Measurements from ENCODE around the gene GIT2.
"Not testable (repeated sequence)": the region's sequence is repeated elsewhere in the genome, so short reads cannot be mapped to it uniquely, and the experiment has no call there.

Gene GIT2

DNA sequence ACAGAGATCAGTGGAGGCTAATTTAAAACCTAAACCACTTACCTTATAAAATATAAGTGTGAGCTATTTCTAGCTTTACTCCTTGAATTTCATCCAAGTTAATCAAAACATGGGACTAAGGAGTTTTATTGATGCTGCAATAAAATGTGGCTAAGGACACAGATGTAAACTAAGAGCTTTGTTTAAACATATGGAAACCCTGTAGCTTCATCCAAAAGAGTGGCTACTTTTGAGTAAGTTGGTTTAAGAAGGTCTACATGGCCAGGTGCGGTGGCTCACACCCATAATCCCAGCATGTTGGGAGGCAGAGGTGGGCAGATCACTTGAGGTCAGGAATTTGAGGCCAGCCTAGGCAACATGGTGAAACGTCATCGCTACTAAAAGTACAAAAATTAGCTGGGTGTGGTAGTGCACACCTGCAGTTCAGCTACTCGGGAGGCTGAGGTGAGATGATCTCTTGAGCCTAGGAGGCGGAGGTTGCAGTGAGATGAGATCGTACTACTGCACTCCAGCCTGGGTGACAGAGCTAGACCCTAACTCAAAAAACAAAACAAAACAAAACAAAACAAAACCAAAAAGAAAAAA lies 55.7 kb downstream of the GIT2 start:
- DNase-seq: no peak

GRCh38 chr12:109939504-109939903 lies 56.7 kb downstream of the GIT2 start:
- no peak for DNase-seq

DNA sequence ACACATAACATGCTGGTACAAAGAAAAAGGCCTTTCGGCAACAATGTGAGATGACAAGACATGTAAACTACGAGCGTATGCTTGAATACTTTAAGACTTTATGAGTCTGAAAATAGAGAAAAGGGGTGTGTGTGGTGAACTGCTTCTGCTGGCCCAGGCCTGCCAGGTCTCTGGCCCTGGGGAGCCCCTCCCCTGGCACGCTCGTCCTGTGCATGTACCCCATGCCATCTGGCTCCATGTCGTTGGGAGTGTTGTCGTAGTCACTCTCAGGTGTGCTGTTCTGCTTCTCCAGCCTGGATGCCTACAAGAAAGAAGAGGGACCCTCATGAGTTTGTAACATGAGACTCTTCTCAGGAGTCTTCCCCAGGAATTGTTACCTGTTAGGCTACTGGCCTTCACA lies 57.2 kb downstream of the GIT2 start:
- no peak for DNase-seq

GRCh38 chr12:109937371-109937770 lies 58.8 kb downstream of the GIT2 start:
- DNase-seq: no peak

DNA sequence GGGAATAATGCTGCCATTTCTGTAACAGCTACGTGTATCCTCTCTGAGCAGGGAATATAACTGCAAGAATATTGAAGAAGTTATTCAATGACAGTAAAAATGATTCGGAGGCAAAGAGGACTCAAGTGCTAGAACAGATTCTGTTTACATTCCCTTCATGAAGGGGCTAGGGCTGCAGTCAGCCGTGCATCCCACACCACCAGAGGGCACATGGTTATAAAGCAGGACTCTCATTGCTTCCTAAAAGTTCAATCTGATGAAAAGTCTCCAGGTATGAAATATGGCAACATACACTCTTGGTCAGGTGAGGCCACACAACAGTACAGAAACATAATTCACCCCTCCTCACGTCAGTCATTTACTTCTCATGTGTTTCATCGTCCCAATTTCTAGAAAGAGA lies 62.1 kb downstream of the GIT2 start:
- no peak for DNase-seq

DNA sequence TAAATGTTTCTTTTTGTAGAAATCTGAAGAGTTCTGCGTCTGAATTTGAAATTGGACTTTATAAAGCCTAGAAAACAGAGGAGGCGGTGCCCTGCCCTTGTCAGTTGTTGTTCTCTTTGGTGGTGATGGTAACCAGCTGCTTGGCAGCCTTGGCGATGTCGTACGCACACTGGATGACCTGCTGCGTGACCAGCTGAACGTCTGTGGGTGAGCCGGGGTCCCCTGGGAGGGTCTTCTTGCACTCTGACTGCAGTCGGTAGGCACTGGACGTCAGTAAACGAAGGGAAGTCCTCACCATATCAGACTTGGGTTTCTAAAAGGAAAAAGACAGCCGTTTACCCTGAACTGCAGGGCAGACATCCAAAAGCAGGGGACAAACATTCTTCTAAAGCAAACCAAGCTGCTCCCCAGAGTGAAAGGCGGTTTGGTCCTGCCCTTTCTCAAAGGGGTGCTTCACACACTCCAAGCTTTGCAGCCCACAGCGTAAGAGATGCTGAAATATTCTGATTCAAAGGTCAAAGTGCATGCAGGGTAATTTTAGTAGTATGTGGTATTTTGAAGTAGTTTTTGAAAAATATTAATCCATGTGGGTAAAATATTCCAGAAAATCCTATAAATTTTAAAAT lies 63.2 kb downstream of the GIT2 start:
- no peak for DNase-seq

DNA sequence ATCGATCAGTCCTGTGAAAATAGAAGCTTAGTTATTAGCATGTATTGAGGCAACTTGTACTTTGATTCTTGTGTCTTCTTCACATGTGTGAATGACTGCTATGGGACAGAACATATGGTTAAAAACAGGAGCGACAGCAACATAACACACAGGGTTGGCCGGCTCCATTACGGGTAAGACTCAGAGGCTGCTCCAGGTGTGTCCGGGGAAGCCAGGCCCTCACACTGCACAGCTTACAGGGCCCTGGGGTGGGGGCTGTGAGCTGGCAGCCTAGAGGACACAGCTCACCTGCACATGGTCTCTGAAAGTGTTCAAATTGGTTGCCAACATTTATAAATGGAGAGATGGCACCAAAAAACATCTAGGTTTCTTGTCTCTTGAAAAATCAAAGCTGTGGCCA lies 65.0 kb downstream of the GIT2 start:
- DNase-seq: no peak

- DNase-seq: no peak
These were observed 66.0 kb downstream of the GIT2 start for GRCh38 chr12:109930028-109930800.

DNA sequence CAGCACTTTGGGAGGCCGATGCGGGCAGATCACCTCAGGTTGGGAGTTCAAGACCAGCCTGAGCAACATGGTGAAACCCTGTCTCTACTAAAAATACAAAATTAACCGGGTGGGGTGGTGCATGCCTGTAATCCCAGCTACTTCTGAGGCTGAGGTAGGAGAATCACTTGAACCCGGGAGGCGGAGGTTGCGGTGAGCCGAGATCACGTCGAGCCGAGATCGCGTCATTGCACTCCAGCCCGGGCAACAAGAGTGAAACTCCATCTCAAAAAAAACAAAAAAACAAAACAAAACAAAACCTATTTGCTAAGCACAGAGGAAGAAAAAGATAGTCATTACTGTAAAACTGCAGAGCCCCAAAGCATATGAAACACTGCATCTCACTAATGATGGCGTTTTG lies 66.8 kb downstream of the GIT2 start:
- DNase-seq: not testable (repeated sequence)

DNA sequence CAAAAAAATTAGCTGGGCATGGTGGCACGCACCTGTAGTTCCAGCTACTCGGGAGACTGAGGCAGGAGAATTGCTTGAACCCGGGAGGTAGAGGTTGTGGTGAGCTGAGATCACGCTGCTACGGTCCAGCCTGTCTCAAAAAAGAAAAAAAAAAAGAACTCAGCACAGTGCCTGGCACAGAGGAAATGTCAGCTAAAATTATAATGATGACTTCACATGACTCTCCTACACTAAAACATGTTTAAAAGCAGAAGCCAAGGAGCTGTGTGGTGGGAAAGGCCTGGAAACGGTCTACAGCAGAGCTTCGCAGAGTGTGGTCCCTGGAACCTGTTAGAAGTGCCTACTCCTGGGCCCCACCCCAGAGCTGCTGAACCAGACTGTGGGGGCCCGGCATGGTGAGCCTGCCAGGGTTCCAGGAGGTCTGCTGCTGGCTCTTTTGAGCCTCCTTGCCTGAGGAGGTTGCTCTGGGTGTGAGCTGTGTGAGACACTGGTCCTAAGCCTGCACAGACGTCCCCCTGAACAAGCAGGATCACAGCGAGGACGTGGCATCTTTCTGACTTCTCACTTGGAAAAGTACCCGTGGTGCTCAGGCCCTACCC lies 68.0 kb downstream of the GIT2 start:
- DNase-seq: no peak

GRCh38 chr12:109927622-109928021 lies 68.5 kb downstream of the GIT2 start:
- no peak for DNase-seq

DNA sequence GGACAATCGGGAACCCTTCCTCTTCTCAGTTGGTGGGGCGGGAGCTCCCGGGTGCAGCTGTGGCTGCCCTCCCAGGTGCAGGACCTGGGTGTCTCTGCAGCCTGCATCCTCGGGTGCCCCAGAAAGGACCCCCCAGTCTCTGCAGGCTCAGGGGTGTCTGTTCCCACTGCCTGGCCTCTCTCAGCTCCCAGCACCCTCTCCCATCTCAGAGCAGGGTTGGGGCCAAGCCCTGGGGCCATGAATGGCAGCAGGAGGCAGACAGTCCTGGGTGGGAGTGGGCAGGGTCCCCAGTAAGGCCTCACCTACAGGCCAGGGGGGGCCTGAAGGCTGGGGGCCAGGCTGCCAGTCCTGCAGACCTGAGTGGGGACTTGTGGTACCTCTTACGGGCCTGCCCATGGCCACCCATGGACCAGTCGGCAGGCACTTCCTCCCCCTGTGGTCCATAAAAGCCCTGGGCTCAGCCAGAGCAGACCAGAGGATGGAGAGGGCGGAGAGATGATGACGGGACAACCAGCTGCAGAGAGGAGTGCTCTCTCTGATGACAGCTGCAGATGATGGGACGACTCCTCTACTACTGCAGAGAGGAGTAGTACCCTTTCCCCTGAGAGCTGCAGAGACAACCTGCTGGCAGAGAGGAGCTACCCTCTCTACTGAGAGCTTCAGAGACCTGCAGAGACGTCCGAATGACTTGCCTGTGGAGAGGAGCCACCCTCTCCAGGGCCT lies 69.5 kb downstream of the GIT2 start:
- DNase-seq: no peak

DNA sequence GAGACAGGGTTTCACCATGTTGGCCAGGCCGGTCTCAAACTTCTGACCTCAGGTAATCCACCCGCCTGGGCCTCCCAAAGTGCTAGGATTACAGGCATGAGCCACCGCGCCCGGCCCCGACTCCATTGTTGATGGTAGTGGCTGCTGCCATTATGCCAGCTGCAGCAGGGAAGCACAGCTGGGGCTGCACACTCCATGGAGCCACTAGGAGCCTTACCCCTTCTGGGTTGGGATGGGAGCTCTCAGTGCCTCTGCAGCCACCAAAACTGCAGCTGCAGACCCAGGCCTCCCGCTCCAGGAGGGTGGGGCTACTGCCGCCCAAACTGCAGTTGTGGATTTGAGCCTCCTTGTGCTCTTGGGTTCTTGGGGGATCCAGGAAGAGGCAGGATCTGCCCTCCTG lies 70.2 kb downstream of the GIT2 start:
- DNase-seq: no peak

DNA sequence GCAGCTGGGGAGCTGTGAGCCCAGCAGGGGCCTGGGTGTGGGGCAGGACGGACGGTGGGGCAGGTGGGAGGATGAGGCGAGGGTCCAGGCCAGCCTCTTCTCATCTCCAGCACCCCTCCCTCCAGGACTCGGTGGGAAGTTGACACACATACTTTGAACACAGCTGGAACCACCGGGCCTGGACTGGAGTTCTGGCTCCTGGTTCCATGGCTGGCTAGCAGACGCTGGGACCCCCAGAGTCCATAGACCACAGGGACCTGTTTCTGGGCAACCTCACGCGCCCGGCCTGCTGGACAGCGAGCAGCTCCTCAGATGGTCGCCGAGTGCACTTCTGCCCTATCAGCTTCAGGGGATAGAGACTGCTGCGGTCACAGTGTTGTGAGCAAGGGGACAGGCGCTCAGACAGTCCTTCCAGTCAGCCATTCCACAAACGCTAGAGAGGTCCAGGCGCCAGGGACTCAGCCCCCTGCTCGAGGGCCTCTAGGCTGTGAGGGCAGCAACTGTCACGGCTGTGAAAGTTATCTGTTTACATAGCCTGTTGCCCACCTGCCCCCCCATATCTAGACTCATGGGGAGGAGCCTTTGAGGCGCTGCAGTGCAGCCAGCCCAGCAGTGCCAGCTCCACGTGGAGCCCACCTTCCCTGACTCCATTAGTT lies 70.9 kb downstream of the GIT2 start:
- no peak for DNase-seq

- no peak for DNase-seq
These were observed 72.5 kb downstream of the GIT2 start for GRCh38 chr12:109923481-109924245.

GRCh38 chr12:109923038-109923437 lies 73.1 kb downstream of the GIT2 start:
- no peak for DNase-seq

GRCh38 chr12:109921982-109922381 lies 74.2 kb downstream of the GIT2 start:
- no peak for DNase-seq

DNA sequence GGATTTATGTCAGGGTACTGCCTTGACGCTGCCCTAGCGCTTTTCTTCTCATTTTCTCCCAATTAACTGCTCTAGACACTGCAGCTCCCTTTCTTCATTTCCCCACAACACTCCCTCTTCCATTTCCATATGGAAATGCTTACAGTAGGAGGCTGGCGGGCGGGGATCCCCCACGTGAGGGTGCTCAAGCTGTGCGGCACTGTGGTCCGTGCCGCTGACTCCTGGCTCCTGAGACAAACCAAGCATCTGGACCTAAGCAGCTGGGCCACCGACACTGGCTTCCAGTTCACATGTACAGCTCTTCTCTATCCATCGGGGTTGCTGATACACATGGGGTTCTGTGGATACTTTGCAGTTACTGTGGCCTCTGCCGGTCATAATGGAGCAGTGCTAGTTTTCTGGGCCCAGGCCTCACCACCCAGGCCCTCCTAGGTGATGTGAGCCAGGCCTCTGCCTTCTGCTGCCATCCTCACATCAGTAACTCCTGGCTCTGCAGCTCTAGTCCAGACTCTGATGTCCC lies 75.8 kb downstream of the GIT2 start:
- DNase-seq: no peak

DNA sequence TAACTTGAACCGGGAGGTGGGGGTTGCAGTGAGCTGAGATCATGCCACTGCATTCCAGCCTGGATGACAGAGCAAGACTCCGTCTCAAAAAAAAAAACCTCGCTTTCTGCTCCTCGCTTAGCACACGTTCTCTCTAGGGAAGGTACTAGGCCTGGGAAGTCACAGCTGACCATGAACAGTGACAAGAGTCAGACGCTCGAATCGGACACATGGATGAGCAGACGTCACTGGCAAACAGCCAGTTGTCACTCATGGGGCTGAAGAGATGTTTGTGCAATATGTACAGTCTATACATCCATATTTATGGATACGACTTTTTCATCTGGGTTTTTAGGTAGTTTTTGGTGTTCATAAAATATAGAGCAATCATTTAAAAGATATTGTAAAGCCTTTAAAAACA lies 76.7 kb downstream of the GIT2 start:
- DNase-seq: no peak

GRCh38 chr12:109916045-109916444 lies 80.1 kb downstream of the GIT2 start:
- DNase-seq: no peak

GRCh38 chr12:109915171-109916040 lies 80.8 kb downstream of the GIT2 start:
- DNase-seq: no peak
